HAP-1 (cell line): ENCODE measurements around the gene KIAA0753.
"Not testable (repeated sequence)": the region's sequence is repeated elsewhere in the genome, so short reads cannot be mapped to it uniquely, and the experiment has no call there.

Source experiments
- DNase-seq, 2 experiments: peaks; one replicate each; pipeline ENCODE4 v3.0.0-alpha.2; 2016 to 2020; ENCODE audit warnings: low spot score in 2 of 2
- H3K27me3 ChIP-seq: fragments of 250-450 bp; sonication (Bioruptor Pico); 2 replicates; pipeline ENCODE4 v1.5.1; 2020; ENCODE audit warnings: low read depth, mild to moderate bottlenecking, moderate library complexity
- H3K36me3 ChIP-seq: fragments of 250-450 bp; sonication (Bioruptor Pico); replicated peaks from 2 replicates; pipeline ENCODE4 v1.5.1; 2020; ENCODE audit warnings: mild to moderate bottlenecking
- H3K4me1 ChIP-seq: fragments of 250-450 bp; sonication (Bioruptor Pico); 2 replicates; pipeline ENCODE4 v1.5.1; 2020; ENCODE audit warnings: mild to moderate bottlenecking
- H3K4me3 ChIP-seq: fragments of 250-450 bp; sonication (Bioruptor Pico); 2 replicates; pipeline ENCODE4 v1.5.1; 2020; ENCODE audit warnings: mild to moderate bottlenecking, moderate library complexity
- H3K9me3 ChIP-seq: fragments of 250-450 bp; sonication (Bioruptor Pico); 2 replicates; pipeline ENCODE4 v1.5.1; 2020; ENCODE audit warnings: mild to moderate bottlenecking, moderate library complexity
- in situ Hi-C: fragments of 300-500 bp; cut with MboI; formaldehyde crosslinking; loops from 3 replicates; pipeline ENCODE4 v1.14.3; 2020; ENCODE audit warnings: low sequenced_read_pairs, inconsistent platforms, mixed read lengths

Gene KIAA0753

GRCh38 chr17:6627019-6627418 lies 13.5 kb downstream of the KIAA0753 start:
- no peaks in the 10 kb centered on the region for H3K27me3 ChIP-seq
- no peak overlapping the region for H3K4me3 ChIP-seq
- no peak for DNase-seq
- H3K9me3 ChIP-seq, result no peaks in the 10 kb centered on the region
- H3K36me3 ChIP-seq, result peaks cover 44% of the 10 kb centered on the region
- H3K4me1 ChIP-seq, result no peaks in the 10 kb centered on the region
- in situ Hi-C loops, result no loop called here

GRCh38 chr17:6626616-6627015 lies 13.9 kb downstream of the KIAA0753 start:
- Histone ChIP-seq H3K4me3 (no peak overlapping the region), H3K4me1 (no peaks in the 10 kb centered on the region), H3K27me3 (no peaks in the 10 kb centered on the region), H3K9me3 (no peaks in the 10 kb centered on the region), H3K36me3 (peaks cover 45% of the 10 kb centered on the region)
- in situ Hi-C loops, result no loop called here
- DNase-seq, result no peak

GRCh38 chr17:6623941-6624340 lies 16.6 kb downstream of the KIAA0753 start:
- Histone ChIP-seq H3K4me3 (no peak overlapping the region), H3K9me3 (no peaks in the 10 kb centered on the region), H3K36me3 (peaks cover 41% of the 10 kb centered on the region), H3K4me1 (no peaks in the 10 kb centered on the region), H3K27me3 (no peaks in the 10 kb centered on the region)
- DNase-seq, result no peak
- in situ Hi-C loops, result no loop called here

- no peak for DNase-seq
- Histone ChIP-seq H3K36me3 (peaks cover 47% of the 10 kb centered on the region), H3K9me3 (no peaks in the 10 kb centered on the region), H3K27me3 (no peaks in the 10 kb centered on the region), H3K4me1 (no peaks in the 10 kb centered on the region), H3K4me3 (no peak overlapping the region)
- in situ Hi-C loops, result no loop called here
Measured at GRCh38 chr17:6611231-6611630, 29.3 kb downstream of the KIAA0753 start.

GRCh38 chr17:6610011-6610410 lies 30.5 kb downstream of the KIAA0753 start:
- no peaks in the 10 kb centered on the region for H3K4me1 ChIP-seq
- in situ Hi-C loops, result no loop called here
- peaks cover 53% of the 10 kb centered on the region for H3K36me3 ChIP-seq
- H3K4me3 ChIP-seq, result no peak overlapping the region
- no peaks in the 10 kb centered on the region for H3K9me3 ChIP-seq
- no peak for DNase-seq
- no peaks in the 10 kb centered on the region for H3K27me3 ChIP-seq

GRCh38 chr17:6608321-6608720 lies 32.2 kb downstream of the KIAA0753 start:
- H3K36me3 ChIP-seq, result peaks cover 52% of the 10 kb centered on the region

GRCh38 chr17:6605142-6605541 lies 35.4 kb downstream of the KIAA0753 start:
- Histone ChIP-seq H3K9me3 (no peaks in the 10 kb centered on the region), H3K4me1 (no peaks in the 10 kb centered on the region), H3K27me3 (no peaks in the 10 kb centered on the region), H3K4me3 (no peak overlapping the region), H3K36me3 (peaks cover 55% of the 10 kb centered on the region)
- in situ Hi-C loops, result no loop called here
- DNase-seq, result no peak

More at GRCh38 chr17:6608321-6608720, 32.2 kb downstream of the KIAA0753 start:
- in situ Hi-C loops, result no loop called here
- H3K9me3 ChIP-seq, result no peaks in the 10 kb centered on the region
- DNase-seq, result no peak
- no peak overlapping the region for H3K4me3 ChIP-seq
- no peaks in the 10 kb centered on the region for H3K27me3 ChIP-seq
- no peaks in the 10 kb centered on the region for H3K4me1 ChIP-seq

GRCh38 chr17:6603744-6604325 lies 36.7 kb downstream of the KIAA0753 start:
- in situ Hi-C loops, result no loop called here
- no peak for DNase-seq
- Histone ChIP-seq H3K36me3 (peaks cover 48% of the 10 kb centered on the region), H3K4me3 (no peak overlapping the region), H3K4me1 (no peaks in the 10 kb centered on the region), H3K27me3 (no peaks in the 10 kb centered on the region), H3K9me3 (no peaks in the 10 kb centered on the region)

GRCh38 chr17:6602141-6602540 lies 38.4 kb downstream of the KIAA0753 start:
- in situ Hi-C loops, result no loop called here
- H3K27me3 ChIP-seq, result no peaks in the 10 kb centered on the region
- DNase-seq, result no peak
- H3K4me1 ChIP-seq, result no peaks in the 10 kb centered on the region
- no peaks in the 10 kb centered on the region for H3K9me3 ChIP-seq
- H3K36me3 ChIP-seq, result peaks cover 50% of the 10 kb centered on the region
- H3K4me3 ChIP-seq, result no peak overlapping the region

- Histone ChIP-seq H3K4me3 (no peak overlapping the region), H3K27me3 (no peaks in the 10 kb centered on the region), H3K36me3 (peaks cover 55% of the 10 kb centered on the region), H3K9me3 (no peaks in the 10 kb centered on the region), H3K4me1 (no peaks in the 10 kb centered on the region)
- no peak for DNase-seq
- in situ Hi-C loops, result no loop called here
Measured at GRCh38 chr17:6599364-6599763, 41.1 kb downstream of the KIAA0753 start.

GRCh38 chr17:6597727-6598126 lies 42.8 kb downstream of the KIAA0753 start:
- no peaks in the 10 kb centered on the region for H3K9me3 ChIP-seq
- no peak overlapping the region for H3K4me3 ChIP-seq
- no peaks in the 10 kb centered on the region for H3K27me3 ChIP-seq
- DNase-seq, result no peak
- in situ Hi-C loops, result no loop called here
- H3K4me1 ChIP-seq, result no peaks in the 10 kb centered on the region
- peaks cover 61% of the 10 kb centered on the region for H3K36me3 ChIP-seq

- Histone ChIP-seq H3K9me3 (no peaks in the 10 kb centered on the region), H3K4me1 (no peaks in the 10 kb centered on the region), H3K4me3 (no peak overlapping the region), H3K27me3 (no peaks in the 10 kb centered on the region), H3K36me3 (peaks cover 59% of the 10 kb centered on the region)
- DNase-seq, result no peak
- in situ Hi-C loops, result no loop called here
Measured at GRCh38 chr17:6596941-6597340, 43.6 kb downstream of the KIAA0753 start.

- H3K36me3 ChIP-seq, result peaks cover 61% of the 10 kb centered on the region
- DNase-seq, result no peak
- no peak overlapping the region for H3K4me3 ChIP-seq
- in situ Hi-C loops, result no loop called here
- H3K9me3 ChIP-seq, result no peaks in the 10 kb centered on the region
- no peaks in the 10 kb centered on the region for H3K4me1 ChIP-seq
- H3K27me3 ChIP-seq, result no peaks in the 10 kb centered on the region
Measured at GRCh38 chr17:6596511-6596910, 44.0 kb downstream of the KIAA0753 start.

- H3K27me3 ChIP-seq, result no peaks in the 10 kb centered on the region
- H3K9me3 ChIP-seq, result no peaks in the 10 kb centered on the region
- peaks cover 62% of the 10 kb centered on the region for H3K36me3 ChIP-seq
- in situ Hi-C loops, result no loop called here
- no peak overlapping the region for H3K4me3 ChIP-seq
- no peaks in the 10 kb centered on the region for H3K4me1 ChIP-seq
- DNase-seq, result no peak
Measured at GRCh38 chr17:6596081-6596480, 44.4 kb downstream of the KIAA0753 start.

- H3K4me3 ChIP-seq, H3K4me1 ChIP-seq, H3K27me3 ChIP-seq, H3K9me3 ChIP-seq, DNase-seq, in situ Hi-C loops: not testable (repeated sequence)
- H3K36me3 ChIP-seq, result peaks cover 65% of the 10 kb centered on the region
Measured at GRCh38 chr17:6593371-6593770, 47.1 kb downstream of the KIAA0753 start.
